NCI-H748 treated with DMSO at 0.1 percent for 48 hours (cell line): Measurements from ENCODE around the gene WBP2.
"Not testable (repeated sequence)": the region's sequence is repeated elsewhere in the genome, so short reads cannot be mapped to it uniquely, and the experiment has no call there.

Experiments
- DNase-seq: peaks from one replicate; lab custom pipeline; 2025; lab: John Stamatoyannopoulos, UW

WBP2 gene

DNA sequence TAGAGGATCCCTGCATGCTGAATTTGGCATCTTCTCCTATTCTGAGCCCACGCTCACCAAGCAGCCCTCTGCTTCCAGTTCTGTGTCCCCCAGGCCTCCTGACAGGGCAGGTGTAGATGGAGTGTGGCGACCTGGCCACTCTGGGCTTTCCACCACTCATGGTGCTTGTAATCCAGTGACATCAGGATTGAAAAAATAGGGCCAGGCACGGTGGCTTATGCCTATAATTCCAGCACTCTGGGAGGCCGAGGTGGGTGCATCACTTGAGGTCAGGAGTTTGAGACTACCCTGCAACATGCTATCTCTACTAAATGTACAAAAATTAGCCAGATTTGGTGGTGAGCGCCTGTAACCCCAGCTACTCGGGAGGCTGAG, 41.1 kb downstream of the WBP2 start:
- DNase-seq: no peak

DNA sequence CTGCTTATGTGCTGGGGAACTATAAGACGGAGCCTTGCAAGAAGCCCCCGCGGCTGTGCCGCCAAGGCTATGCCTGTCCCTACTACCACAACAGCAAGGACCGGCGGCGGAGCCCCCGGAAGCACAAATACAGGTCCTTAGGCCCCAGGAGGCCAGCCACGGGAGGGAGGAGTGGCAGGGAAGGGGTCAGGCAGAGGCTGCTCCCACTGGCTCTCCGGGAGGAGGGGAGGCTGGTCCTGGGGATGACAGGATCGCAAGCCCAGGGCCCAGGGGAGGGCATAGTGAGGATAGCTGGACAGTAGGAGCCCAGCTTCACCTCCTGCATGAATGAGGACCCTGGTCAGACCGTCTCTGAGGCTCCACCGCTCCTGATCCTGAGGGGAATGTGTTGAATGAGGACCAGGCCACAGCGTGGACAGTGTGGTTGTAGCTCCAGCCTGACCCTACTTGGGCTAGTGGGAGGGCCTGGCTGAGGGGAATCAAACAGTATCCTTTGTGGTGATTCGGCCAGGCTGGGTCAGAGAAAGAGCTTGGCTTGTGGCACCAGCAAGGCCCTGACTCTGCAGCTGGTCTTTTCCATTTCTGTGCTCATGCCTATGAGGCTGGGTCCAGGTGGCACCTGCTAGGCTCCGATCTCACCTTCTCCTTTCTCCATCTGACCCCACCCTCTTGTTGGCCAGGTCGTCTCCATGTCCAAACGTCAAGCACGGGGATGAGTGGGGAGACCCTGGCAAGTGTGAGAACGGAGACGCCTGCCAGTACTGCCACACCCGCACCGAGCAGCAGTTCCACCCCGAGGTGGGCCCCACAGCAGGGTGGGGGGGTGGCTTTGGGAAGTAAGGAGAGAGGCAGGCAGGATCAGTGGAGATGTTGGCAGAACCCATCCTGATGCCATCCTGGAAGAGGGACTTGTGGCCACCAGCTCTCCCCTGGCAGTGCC, 41.8 kb downstream of the WBP2 start:
- DNase-seq: no peak

DNA sequence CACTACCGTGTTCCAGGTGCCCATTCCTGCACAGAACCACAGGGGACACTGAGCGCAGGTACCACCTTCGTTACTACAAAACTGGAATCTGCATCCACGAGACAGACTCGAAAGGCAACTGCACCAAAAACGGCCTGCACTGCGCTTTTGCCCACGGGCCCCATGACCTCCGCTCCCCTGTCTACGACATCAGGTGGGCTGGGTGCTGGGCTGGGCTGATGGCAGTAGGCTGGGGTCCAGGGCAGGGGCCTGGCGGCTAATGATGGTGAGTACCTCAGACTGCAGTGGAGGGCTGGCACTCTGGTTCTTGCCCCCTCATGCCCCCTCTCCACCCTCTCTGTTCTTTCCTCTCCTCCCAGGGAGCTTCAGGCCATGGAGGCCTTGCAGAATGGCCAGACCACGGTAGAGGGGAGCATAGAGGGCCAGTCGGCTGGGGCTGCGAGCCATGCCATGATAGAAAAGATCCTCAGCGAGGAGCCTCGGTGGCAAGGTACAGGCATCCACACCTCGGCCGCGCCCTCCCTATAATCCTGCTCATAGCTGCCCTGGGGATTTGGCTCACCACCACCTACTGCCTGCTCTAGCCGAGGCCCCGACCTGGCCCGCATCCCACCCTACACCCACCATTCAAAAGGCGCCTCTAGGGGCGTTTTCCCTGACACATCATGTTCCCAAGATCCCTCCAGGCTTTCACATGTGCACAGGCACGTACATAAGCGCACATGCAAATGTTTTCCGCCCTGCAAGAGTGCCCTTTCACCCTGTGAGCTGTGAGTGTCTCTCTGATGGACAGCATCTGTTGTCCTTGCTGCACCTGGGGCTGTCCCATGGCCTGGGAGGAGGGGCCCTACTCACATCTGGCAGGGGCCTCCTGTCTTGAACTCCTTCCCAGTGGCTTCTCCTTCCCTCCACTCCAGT, 42.8 kb downstream of the WBP2 start:
- no peak for DNase-seq

DNA sequence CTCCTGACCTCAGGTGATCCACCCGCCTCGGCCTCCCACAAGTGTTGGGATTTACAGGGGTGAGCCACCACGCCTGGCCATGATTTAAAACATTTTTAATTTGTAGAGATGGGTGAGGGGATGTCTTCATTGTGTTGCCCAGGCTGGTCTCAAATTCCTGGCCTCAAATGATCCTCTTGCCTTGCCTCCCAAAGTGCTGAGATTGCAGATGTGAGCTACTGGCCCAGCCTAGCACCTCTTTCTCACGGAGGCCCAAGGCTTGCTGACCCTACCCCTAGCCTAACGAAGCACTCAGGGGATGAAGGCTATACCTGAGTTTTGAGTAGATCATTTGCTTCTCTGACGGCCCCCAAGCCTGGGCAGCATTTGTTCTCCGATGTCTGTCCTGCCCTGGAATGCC, 44.0 kb downstream of the WBP2 start:
- DNase-seq: no peak

DNA sequence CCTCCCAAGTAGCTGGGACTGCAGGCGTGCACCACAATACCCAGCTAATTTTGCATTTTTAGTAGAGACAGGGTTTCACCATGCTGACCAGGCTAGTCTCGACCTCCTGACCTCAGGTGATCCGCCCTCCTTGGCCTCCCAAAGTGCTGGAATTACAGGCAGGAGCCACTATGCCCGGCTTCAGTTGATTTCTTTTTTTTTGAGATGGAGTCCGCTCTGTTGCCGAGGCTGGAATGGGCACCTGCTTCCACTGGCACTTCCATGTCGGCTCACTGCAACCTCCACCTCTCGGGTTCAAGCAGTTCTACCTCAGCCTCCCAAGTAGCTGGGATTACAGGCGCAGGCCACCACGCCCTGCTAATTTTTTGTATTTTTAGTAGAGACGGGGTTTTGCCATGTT, 44.4 kb downstream of the WBP2 start:
- DNase-seq: not testable (repeated sequence)

DNA sequence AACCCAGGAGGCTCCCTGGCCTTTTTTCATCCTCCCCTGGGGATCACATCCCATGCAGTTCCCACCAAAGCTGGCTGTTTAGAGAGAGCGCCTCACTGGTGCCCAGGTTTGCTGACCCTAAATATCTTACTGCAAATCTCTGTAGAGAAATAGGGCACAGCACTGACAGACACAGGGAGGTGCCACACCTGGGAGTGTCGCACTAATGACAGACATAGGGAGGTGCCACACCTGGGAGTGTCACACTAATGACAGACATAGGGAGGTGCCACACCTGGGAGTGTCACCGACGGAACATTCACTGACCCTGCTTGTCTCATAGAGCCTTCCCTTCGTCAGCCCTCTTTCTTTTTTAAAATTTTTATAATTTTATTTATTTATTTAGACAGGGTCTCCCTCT, 44.9 kb downstream of the WBP2 start:
- no peak for DNase-seq

DNA sequence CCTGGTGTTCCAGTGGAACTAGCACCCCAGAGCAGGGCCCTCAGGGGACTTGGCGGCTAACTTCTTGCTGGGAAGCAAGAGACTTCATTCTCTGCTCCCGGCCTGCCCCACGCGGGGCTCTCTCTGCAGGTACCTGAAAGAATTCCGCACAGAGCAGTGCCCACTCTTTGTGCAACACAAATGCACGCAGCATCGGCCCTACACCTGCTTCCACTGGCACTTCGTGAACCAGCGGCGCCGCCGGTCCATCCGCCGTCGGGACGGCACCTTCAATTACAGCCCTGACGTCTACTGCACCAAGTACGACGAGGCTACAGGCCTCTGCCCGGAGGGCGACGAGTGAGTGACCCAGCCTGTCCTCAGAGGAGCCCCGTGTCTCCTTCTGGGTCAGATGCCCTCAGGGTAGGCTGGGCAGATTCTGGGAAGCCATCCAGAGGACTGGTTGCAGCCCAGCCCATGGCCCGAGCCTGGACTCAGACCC, 45.5 kb downstream of the WBP2 start:
- DNase-seq: no peak

DNA sequence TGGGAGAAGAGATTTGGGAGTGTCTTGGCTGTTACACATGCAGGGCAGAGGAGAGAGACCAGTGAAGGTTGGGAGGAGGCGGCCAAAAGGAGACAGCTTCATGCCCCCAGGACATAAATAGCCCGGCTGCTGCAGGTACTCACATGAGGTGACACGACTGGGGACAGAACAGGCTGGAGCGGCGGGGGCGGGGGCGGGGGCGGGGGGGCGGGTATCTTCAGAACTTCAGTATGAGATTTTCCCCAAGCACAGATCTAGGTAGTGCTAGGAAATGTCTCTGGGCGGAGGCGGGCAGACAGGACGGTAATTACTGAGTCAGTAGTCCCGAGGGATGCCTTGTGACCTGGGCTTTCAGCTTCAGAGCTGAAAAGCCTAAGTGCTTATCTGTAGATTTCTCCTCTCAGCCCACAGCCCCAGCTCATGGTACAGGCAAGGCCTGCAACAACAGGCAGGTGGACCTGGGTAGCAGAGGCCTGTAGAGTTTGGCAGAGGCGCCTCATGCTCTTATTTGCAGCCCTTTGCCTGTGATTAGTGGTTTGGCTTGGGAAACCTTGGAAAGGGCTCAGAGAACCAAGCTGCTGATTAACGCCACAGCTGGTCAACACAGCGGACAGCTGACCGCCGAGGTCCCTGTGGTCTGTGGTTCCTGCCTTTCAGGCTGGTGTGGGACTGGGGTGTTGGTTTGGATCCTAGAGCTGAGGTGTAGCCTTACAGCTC, 46.1 kb downstream of the WBP2 start:
- DNase-seq: no peak

DNA sequence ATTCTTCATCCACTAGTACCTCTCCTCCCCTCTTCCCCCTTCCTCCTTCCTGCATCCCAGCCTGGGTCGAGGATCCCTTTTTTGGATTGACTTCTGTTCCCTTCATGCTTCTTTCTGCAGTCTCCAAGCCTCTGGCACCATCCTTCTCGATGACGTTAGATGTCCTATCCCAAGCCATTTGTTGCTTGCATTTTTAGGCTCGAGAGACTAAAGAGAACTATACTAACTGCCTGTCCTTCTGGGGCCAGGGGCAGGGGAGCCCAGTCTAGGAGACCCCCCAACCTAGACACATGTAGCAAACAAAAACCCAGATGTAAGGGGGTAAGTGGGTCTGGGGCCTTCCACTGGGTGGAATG, 46.6 kb downstream of the WBP2 start:
- DNase-seq: no peak

DNA sequence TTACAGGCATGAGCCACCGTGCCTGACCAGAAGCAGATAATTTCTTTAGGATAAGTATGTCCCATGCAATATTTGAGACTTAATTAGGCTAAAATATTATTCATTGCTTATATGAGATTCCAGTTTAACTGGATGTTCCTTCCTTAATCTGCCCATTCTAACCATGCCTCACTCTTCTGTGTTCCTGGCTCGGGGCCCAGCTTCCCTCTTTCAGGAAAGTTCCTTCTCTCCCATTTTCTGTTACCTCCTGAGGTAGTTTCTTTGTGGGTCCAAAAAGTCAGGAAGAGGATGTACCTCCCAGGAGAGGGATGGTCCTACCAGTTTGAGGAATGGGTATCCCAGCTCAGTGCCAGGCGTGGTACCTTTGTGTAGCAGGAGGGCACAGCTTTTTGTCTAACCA, 47.3 kb downstream of the WBP2 start:
- DNase-seq: no peak

DNA sequence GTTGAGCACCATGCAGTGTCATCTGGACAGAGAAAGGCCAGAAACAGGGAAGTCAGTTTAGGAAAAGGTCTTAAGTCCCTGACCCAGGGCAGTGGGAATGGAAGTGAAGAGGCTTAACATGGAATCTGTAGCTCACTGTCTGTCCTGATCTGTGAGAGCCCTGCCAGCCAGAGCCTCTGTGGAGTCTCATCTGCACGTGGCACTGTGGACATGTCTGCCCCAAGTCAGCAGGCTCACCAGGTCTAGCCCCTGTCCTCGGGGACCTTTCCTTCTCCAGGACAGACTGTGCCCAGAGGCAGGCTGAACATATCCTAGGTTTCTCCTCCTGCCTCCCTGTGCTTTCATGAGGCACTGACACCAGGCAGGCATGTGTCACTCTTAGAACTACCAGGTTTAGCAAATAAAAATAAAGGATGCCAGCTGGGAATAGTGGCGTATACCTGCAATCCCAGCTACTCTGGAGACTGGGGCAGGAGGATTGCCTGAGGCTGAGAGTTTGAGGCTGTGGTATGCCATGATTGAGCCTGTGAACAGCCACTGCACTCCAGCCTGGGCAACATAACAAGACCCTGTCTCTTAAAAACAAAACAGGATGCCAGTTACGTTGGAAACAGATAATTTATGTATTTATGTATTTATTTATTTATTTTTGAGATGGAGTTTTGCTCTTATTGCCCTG, 48.2 kb downstream of the WBP2 start:
- no peak for DNase-seq

DNA sequence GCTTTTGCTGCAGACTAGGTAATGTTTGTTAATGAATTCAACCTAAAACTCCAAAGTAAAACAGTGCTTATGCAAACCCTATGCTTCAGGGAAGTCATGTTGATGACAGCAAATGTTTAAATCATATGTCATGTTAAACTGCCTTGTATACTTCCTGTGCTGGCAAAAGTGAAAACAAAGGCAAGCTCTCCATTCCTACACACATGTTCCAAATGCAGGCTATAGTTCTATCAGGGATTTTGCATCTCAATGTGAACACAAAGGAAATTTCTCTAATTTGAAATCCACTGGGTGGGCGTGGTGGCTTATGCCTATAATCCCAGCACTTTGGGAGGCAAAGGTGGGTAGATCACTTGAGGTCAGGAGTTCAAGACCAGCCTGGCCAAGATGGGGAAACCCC, 51.3 kb downstream of the WBP2 start:
- DNase-seq: no peak

DNA sequence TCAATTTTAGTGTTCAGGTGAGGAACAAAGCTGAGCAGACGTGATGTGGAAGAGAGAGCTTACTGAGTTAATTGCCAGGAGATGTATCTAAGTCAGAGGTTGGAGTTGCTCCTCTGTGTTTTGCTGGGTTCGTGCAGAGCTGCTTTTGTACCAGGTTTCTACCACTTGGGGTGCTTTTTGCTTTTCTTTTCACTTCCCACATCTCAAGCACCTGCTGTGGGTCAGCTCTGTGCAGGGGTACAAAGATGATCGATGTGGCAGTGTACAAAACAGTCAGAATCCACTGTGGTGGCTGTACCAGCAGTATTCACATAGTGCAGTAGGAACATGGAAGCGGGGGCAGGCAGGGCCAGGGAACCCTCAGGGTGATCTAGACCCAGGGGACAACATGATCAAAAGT, 55.7 kb downstream of the WBP2 start:
- no peak for DNase-seq

DNA sequence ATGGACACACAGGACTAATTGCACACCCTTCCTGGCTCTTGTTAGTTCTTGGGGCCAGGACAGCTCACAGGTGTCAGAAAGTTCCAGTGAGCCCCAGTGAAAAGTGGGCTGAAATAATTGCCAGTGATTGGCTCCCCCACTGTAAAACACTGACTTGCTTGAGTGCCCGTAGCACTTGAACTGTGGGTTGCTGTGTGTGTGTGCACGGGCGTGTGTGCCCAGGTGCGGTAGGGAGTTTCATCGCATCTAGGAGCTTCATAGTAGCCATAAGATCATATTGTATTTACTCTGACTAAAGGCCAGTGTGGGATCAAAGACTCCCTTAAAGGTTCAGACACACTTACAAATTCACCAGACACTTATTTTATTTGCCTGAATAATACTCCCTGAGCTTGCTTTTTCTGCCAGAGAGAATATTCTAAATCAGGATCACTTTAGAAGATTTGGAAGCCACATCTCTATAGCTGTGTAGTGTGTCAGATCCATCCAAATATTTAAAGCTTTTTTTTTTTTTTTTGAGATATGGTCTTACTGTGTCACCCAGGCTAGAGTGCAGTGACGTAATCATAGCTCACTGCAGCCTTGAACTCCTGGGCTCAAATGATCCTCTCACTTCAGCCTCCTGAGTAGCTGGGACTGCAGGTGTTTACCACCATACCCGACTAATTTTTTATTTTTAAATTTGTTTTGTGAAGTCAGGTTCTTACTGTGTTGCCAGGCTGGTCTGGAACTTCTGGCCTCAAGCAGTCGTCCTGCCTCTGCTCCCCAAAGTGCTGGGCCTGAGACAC, 59.1 kb downstream of the WBP2 start:
- DNase-seq: no peak
